HG03457 (cell line): Measurements from ENCODE around the gene DRC1.

ENCODE experiments used
- ATAC-seq: cut with Tn5 transposase; IDR thresholded peaks from one replicate; pipeline ENCODE4 v1.9.1; 2021; ENCODE audit warnings: moderate number of reproducible peaks; ENCODE audit not compliant: unreplicated experiment

The DRC1 gene

GRCh38 chr2:26396734-26397298, 4.9 kb upstream of the DRC1 start:
- ATAC-seq: no peak

DNA sequence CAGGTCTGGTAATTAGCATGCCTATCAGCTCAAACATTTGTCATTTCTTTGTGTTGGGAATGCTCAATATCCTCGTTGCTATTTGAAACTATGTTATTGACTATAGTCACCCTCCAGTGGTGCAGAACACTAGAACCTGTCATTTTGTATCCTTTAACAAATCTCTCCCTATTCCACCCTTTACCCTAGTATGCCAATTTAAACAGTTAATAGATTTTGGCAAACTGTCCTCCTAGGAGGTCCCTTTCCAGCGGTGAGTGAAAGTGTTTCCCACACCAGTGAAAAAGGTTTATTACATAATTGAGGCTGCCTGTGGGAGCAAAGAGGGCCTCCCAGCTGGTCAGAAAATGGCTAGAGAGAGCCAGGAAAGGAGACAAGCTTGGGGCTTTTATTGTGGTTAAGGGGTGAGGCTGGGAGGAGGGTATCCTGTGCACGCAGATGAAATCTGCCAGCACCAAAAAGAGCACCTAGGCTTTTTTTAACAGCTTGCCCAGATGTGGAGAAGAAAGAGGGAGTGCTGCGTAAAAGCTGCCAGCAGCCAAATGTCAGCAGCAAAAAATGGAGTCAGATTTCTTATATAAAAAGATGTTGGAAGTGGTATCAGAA, 1.8 kb upstream of the DRC1 start:
- no peak for ATAC-seq

- no peak for ATAC-seq
Measured at GRCh38 chr2:26400723-26401122, 997 bp upstream of the DRC1 start.

DNA sequence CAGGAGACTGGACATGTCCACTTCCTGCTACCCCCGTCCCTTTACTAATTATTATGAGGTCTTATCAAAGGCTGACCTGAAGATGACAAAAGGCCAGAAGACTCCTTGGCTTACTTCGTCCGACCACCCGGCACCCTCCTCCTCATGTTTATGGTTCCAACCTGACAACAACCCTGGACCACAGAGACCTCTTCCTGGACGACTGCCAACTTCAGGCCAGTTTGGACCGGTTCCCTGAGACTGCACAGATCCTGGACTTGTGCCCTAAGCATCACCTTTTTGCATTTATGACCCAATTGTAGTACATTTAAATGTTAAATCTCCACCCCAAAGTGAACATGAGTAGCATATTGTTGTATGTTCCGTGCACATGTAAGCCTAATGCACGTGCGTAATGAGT, 5.8 kb downstream of the DRC1 start:
- no peak for ATAC-seq

- ATAC-seq: no peak
Measured at GRCh38 chr2:26409785-26410184, 8.1 kb downstream of the DRC1 start.

- ATAC-seq: no peak
Measured at GRCh38 chr2:26410764-26411243, 9.1 kb downstream of the DRC1 start.

DNA sequence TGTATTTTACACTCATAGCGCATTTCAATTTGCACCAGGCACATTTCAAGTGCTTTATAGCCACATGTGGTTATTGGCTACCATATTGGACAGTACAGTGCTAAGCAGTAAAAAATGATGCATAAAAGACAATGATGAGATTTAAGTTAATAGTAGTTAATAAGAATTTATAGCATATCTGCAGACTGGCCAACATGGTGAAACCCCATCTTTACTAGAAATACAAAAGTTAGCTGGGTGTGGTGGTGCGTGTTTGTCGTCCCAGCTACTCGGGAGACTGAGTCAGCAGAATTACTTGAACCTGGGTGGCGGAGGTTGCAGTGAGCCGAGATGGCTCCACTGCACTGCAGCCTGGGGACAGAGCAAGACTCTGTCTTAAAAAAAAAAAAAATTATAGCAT, 9.7 kb downstream of the DRC1 start:
- no peak for ATAC-seq

- ATAC-seq: no peak
Measured at GRCh38 chr2:26412091-26412673, 10.5 kb downstream of the DRC1 start.

DNA sequence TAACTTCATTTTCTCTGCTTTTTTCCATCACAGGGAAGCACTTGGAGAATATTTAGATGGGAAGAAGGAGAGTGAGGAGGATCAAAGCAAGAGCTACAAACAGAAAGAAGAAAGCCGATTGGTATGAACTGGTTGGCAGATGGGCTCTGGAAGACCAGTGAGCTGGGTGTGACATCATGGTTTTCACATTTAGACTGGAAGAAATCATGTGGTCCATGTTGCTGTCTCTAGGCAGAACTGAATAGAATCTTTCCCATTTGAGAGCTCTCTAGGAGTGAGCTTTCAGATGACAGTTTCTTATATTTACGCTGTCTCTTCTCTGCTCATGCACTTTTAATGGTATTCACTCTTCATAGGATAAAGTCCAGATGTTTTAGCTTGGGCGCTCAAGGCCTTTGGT, 12.6 kb downstream of the DRC1 start:
- ATAC-seq: no peak

- no peak for ATAC-seq
Measured at GRCh38 chr2:26421961-26422360, 20.2 kb downstream of the DRC1 start.

DNA sequence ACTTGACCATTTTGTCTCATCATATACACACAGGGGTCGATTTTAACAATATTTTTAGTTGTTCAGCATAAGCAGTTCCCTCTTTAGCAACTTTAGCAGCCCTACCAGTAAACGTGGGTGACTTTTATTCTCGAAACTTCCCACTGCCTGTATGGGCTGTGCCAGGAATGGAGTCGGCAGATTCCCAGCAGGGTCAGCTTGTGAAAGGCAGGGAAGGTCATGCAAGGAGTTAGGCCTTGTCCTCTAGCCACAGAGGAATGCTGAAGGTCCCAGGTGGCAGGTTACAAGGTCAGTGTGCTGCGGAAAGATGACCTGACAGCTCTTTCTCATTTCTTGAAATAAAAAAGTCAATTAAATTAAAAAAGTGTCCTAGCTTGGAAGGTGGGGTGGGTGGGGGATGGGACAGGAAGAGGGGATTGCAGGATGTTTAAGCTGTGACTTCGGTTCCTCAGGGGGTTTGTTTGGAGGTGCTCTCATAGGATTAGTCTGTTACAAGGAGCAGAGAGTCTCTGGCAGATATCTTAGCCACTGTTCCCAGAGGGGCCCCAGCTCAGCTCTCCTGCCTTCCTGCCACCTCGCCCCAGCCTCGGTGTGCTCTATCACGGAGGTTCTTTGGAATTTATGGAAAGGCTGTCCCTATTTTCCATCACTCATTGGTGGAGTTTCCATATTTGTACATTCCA, 21.4 kb downstream of the DRC1 start:
- no peak for ATAC-seq

DNA sequence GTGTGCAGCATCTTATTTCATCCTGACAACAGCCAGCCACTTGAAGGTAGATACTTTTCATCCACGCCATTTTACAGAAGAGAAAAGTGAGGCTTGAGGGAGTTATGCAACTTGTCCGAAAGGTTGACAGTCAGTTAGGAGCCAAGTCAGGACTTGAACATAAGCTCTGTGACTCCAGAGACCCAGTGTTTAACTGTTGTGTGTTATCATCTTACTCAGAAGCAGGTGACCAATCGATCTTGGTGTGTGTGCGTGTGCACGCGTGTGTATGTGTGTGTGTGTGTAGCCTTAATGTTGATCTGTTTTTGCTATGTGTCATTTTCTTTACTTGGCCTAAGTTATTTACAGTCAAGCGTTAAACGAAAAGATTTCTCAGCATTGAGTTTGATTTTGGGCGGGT, 22.0 kb downstream of the DRC1 start:
- no peak for ATAC-seq

DNA sequence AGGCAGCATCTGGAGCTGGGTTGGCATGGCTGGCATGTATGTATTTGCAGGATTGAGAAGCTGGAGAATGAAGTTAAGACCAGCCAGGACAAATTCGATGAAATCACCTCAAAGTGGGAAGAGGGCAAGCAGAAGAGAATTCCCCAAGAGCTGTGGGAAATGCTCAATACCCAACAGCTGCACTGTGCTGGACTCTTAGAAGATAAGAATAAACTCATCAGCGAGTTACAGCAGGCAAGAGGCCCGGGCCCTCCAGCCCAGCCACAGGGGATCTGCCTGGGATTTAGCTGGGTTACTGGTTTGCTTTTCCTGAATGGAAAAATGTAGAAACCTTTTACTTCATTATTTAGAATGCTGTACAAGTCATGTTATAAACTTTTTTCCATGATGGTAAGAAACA, 22.5 kb downstream of the DRC1 start:
- ATAC-seq: no peak

DNA sequence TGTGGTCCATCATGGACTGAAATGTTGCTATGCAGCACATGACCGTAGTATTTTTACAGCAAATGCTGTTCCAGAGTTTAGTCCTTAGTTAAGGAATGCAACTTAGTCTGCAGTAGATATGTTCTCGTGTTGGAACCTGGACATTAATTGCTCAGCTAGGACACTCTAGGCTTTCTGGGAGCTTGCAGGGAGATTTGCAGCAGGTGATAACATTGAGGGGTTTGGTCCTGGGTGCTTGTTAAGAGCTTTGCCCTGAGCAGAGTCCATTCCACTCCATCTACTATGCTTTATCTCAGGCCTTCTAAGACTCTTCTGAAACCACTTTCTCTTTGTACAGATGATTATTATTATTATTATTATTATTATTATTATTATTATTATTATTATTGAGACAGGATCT, 27.1 kb downstream of the DRC1 start:
- ATAC-seq: no peak

DNA sequence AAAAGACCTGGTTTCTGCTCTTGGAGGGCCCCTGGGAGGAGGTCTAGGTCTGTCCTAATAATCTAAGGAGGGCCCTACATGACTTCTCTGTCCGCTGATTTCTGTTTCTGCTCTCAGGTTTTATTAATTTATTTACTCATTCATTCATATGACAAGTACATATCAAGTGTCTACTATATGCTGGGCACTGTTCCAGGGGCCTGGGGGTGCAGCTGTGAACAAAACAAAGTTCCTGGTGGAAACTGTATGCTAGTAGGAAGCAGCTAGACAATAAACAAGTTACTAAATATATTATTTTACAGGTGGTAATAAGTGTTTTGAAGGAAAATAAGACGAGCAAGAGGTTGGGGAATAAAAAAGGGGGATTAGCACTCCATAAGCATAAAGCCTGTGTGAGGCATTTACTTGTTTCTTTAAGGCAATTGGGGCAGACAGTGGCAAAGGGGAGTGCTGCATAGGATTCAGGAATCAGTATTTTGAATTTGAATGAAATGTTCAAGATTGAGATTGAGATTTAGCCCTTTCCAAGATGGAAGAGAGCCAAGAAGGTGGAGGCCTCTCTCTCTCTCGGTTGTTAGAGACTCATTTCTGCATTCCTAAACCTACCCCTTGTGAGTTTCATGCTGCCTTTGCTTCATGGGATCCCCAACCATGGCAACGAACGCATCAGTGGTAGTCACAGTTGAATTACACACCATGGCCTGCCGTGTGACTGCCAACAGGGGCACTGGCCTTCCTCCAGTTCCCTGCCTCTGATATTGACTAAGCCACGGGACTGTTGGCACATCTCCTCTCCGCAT, 28.3 kb downstream of the DRC1 start:
- ATAC-seq: no peak

GRCh38 chr2:26430826-26431225, 29.1 kb downstream of the DRC1 start:
- no peak for ATAC-seq

- no peak for ATAC-seq
Measured at GRCh38 chr2:26432363-26432762, 30.6 kb downstream of the DRC1 start.

GRCh38 chr2:26432859-26433258, 31.1 kb downstream of the DRC1 start:
- no peak for ATAC-seq

GRCh38 chr2:26435106-26435505, 33.4 kb downstream of the DRC1 start:
- no peak for ATAC-seq

- no peak for ATAC-seq
Measured at GRCh38 chr2:26438526-26438925, 36.8 kb downstream of the DRC1 start.

GRCh38 chr2:26438926-26439325, 37.2 kb downstream of the DRC1 start:
- ATAC-seq: no peak
